H1 (cell line): Measurements from ENCODE around the gene MACROD2. TPM values are rescaled to one million over a fixed set of nuclear protein-coding genes. Genes with fewer than 3 reads are reported as not detected.

ENCODE experiments used
- CTCF ChIA-PET: fragments of 300-600 bp; sonication (Branson Sonifier 250); formaldehyde crosslinking; loops from one replicate; lab custom pipeline; 2021; ENCODE audit not compliant: partially characterized antibody; lab: Charles Lee
- POLR2A ChIA-PET: fragments of 300-600 bp; sonication (Branson Sonifier 250); formaldehyde crosslinking; loops from one replicate; lab custom pipeline; 2021; ENCODE audit warnings: inconsistent platforms; ENCODE audit not compliant: partially characterized antibody; lab: Charles Lee
- DNase-seq, 2 experiments: peaks; one replicate each; pipeline versions ENCODE4 v3.0.0 to v3.0.0-alpha.2; 2010 to 2022; ENCODE audit warnings: low spot score in 2 of 2, low read depth in 1 of 2, mixed read lengths in 1 of 2
- FAIRE-seq: peaks from 2 replicates; lab custom pipeline; 2011; peaks lifted over from hg19 to GRCh38; lab: Jason Lieb, UNC
- H2AFZ ChIP-seq: 2 replicates; pipeline ENCODE4 v1.8.1; 2012; ENCODE audit warnings: low read length, inconsistent platforms
- H2AK5ac ChIP-seq: 2 replicates; pipeline ENCODE4 v1.6.1; 2013; ENCODE audit warnings: low read depth, low read length
- H2BK120ac ChIP-seq: replicated peaks from 2 replicates; pipeline ENCODE3; 2013; ENCODE audit warnings: low read depth, low read length, inconsistent platforms
- H2BK12ac ChIP-seq: 2 replicates; pipeline ENCODE4 v1.6.1; 2013; ENCODE audit warnings: low read depth, low read length
- H2BK15ac ChIP-seq: 2 replicates; pipeline ENCODE4 v1.6.1; 2013; ENCODE audit warnings: low read length
- H2BK20ac ChIP-seq: 2 replicates; pipeline ENCODE4 v1.6.1; 2013; ENCODE audit warnings: low read length
- H2BK5ac ChIP-seq: 2 replicates; pipeline ENCODE4 v1.6.1; 2013; ENCODE audit warnings: low read depth, low read length
- H3K14ac ChIP-seq: 2 replicates; pipeline ENCODE4 v1.6.1; 2013; ENCODE audit warnings: inconsistent platforms; ENCODE audit not compliant: insufficient read length
- H3K18ac ChIP-seq: 2 replicates; pipeline ENCODE4 v1.6.1; 2013; ENCODE audit warnings: low read length; ENCODE audit errors: extremely low read depth
- H3K23ac ChIP-seq: 2 replicates; pipeline ENCODE4 v1.6.1; 2013; ENCODE audit warnings: inconsistent platforms; ENCODE audit not compliant: insufficient read length
- H3K23me2 ChIP-seq: 2 replicates; pipeline ENCODE4 v1.6.1; 2013; ENCODE audit warnings: low read depth, low read length
- H3K27ac ChIP-seq: 2 replicates; pipeline ENCODE4 v1.6.1; 2011; ENCODE audit warnings: low read depth, low read length, inconsistent platforms
- H3K27me3 ChIP-seq, 4 experiments: replicated peaks in 1 of 4; 1 replicate in 1 of 4; 2 replicates in 3 of 4; pipeline versions ENCODE4 v1.6.1 to v1.8.1; 2011 to 2013; ENCODE audit warnings: low read length in 3 of 4, mild to moderate bottlenecking in 3 of 4, inconsistent platforms in 2 of 4, mixed read lengths in 2 of 4, moderate library complexity in 1 of 4; ENCODE audit not compliant: control insufficient read depth in 3 of 4, insufficient read depth in 3 of 4; ENCODE audit errors: extremely low read depth in 1 of 4
- H3K36me3 ChIP-seq, 4 experiments: 2 replicates each; pipeline versions ENCODE4 v1.6.1 to v1.8.1; 2011 to 2013; ENCODE audit warnings: mild to moderate bottlenecking in 4 of 4, low read length in 3 of 4, moderate library complexity in 2 of 4, control low read depth in 1 of 4, inconsistent platforms in 1 of 4; ENCODE audit not compliant: insufficient read depth in 4 of 4, control insufficient read depth in 2 of 4
- H3K4ac ChIP-seq: replicated peaks from 2 replicates; pipeline ENCODE3; 2013; ENCODE audit warnings: low read length, low read depth, mixed read lengths, inconsistent platforms; ENCODE audit not compliant: insufficient read length
- H3K4me1 ChIP-seq, 4 experiments: replicated peaks in 1 of 4; 1 replicate in 1 of 4; 2 replicates in 3 of 4; pipeline versions ENCODE4 v1.6.1 to v1.8.1; 2011 to 2013; ENCODE audit warnings: low read length in 3 of 4, inconsistent platforms in 2 of 4, mixed read lengths in 1 of 4; ENCODE audit not compliant: insufficient read depth in 4 of 4, control insufficient read depth in 3 of 4
- H3K4me2 ChIP-seq, 2 experiments: 2 replicates each; pipeline versions ENCODE4 v1.6.1 to v1.8.1; 2011 to 2013; ENCODE audit warnings: low read depth in 2 of 2, low read length in 2 of 2, control low read depth in 1 of 2, inconsistent platforms in 1 of 2, mild to moderate bottlenecking in 1 of 2; ENCODE audit not compliant: insufficient read depth in 1 of 2
- H3K4me3 ChIP-seq, 4 experiments: fragments of 200-600, 300-600 bp in 1 of 4; sonication (generic), shearing (Covaris generic), sonication (Bioruptor Twin) in 1 of 4; 2 replicates each; pipeline versions ENCODE4 v1.5.1 to v1.8.1; 2011 to 2016; ENCODE audit warnings: low read length in 4 of 4, low read depth in 3 of 4, control low read depth in 2 of 4, inconsistent platforms in 2 of 4, mild to moderate bottlenecking in 2 of 4, mixed read lengths in 1 of 4, moderate library complexity in 1 of 4; ENCODE audit not compliant: insufficient read depth in 2 of 4; ENCODE audit errors: extremely low read depth in 1 of 4
- H3K56ac ChIP-seq: replicated peaks from 2 replicates; pipeline ENCODE3; 2013; ENCODE audit warnings: low read depth, mild to moderate bottlenecking, mixed read lengths, low read length, inconsistent platforms; ENCODE audit not compliant: insufficient read length
- H3K79me1 ChIP-seq: 2 replicates; pipeline ENCODE4 v1.6.1; 2013; ENCODE audit warnings: low read depth, low read length, control low read depth
- H3K79me2 ChIP-seq, 2 experiments: 2 replicates each; pipeline versions ENCODE4 v1.6.1 to v1.8.1; 2012 to 2013; ENCODE audit warnings: low read length in 2 of 2, mild to moderate bottlenecking in 2 of 2, inconsistent platforms in 1 of 2; ENCODE audit not compliant: insufficient read depth in 2 of 2, control insufficient read depth in 1 of 2
- H3K9ac ChIP-seq, 4 experiments: replicated peaks in 1 of 4; 1 replicate in 1 of 4; 2 replicates in 3 of 4; pipeline versions ENCODE4 v1.6.1 to v1.8.1; 2011 to 2013; ENCODE audit warnings: low read depth in 3 of 4, low read length in 3 of 4, control low read depth in 2 of 4, mild to moderate bottlenecking in 2 of 4, moderate library complexity in 2 of 4, inconsistent platforms in 1 of 4; ENCODE audit errors: extremely low read depth in 1 of 4
- H3K9me3 ChIP-seq, 2 experiments: 2 replicates each; pipeline versions ENCODE4 v1.6.1 to v1.8.1; 2012 to 2013; ENCODE audit warnings: mild to moderate bottlenecking in 2 of 2, moderate library complexity in 2 of 2, control low read depth in 1 of 2, inconsistent platforms in 1 of 2, low read depth in 1 of 2, low read length in 1 of 2, mixed read lengths in 1 of 2; ENCODE audit not compliant: insufficient read depth in 2 of 2
- H4K20me1 ChIP-seq, 2 experiments: replicated peaks in 1 of 2; 2 replicates each; pipeline versions ENCODE3 to v1.8.1; 2011 to 2013; ENCODE audit warnings: inconsistent platforms in 2 of 2, low read length in 2 of 2, mild to moderate bottlenecking in 1 of 2; ENCODE audit not compliant: insufficient read depth in 2 of 2, control insufficient read depth in 1 of 2
- H4K5ac ChIP-seq: 2 replicates; pipeline ENCODE4 v1.6.1; 2013; ENCODE audit warnings: low read length, low read depth, mixed read lengths, inconsistent platforms; ENCODE audit not compliant: insufficient read length
- H4K8ac ChIP-seq: 2 replicates; pipeline ENCODE4 v1.8.0; 2013; ENCODE audit warnings: mild to moderate bottlenecking, moderate library complexity, low read length, inconsistent platforms; ENCODE audit not compliant: insufficient read depth; ENCODE audit errors: extremely low read depth
- H4K91ac ChIP-seq: replicated peaks from 2 replicates; pipeline ENCODE3; 2013; ENCODE audit warnings: low read length, mixed read lengths, inconsistent platforms; ENCODE audit not compliant: insufficient read length
- CHD2 ChIP-seq: IDR thresholded peaks from 2 replicates; pipeline ENCODE4 v1.6.1; 2012; ENCODE audit warnings: low read length, improper control_type of control experiment
- EP300 ChIP-seq, 2 experiments: IDR thresholded peaks; 1 replicate in 1 of 2; 2 replicates in 1 of 2; pipeline ENCODE4 v1.6.1; 2011 to 2012; ENCODE audit warnings: low read depth in 2 of 2, low read length in 2 of 2, mild to moderate bottlenecking in 2 of 2, borderline replicate concordance in 1 of 2, inconsistent platforms in 1 of 2, moderate library complexity in 1 of 2
- EZH2 ChIP-seq: fragments of 200-600 bp; sonication (generic); IDR thresholded peaks from 2 replicates; pipeline ENCODE4 v1.7.1; 2012; ENCODE audit warnings: low read depth, mild to moderate bottlenecking, moderate library complexity, low read length, inconsistent platforms; ENCODE audit not compliant: severe bottlenecking
- JUN ChIP-seq: IDR thresholded peaks from 2 replicates; pipeline ENCODE4 v1.6.1; 2011; ENCODE audit warnings: low read depth, mild to moderate bottlenecking, improper control_type of control experiment, low read length
- RAD21 ChIP-seq, 2 experiments: IDR thresholded peaks in 1 of 2; conservative IDR thresholded peaks in 1 of 2; 2 replicates each; pipeline ENCODE4 v1.6.1; 2011; ENCODE audit warnings: low read depth in 2 of 2, low read length in 2 of 2, improper control_type of control experiment in 1 of 2, inconsistent platforms in 1 of 2, mild to moderate bottlenecking in 1 of 2, moderate library complexity in 1 of 2
- SP4 ChIP-seq: IDR thresholded peaks from 2 replicates; pipeline ENCODE4 v1.6.1; 2012; ENCODE audit warnings: low read length, inconsistent platforms
- WGBS, 2 experiments: shearing (Covaris generic) in 1 of 2; methylation state at CpG; one replicate each; pipeline versions ENCODE4 v1.1.6 to v1.1.7; 2013 to 2015; ENCODE audit warnings: low lambda C conversion rate in 2 of 2, mixed read lengths in 2 of 2, inconsistent platforms in 1 of 2, low coverage in 1 of 2, missing lambda C conversion rate in 1 of 2; ENCODE audit not compliant: insufficient replicate concordance in 2 of 2, insufficient coverage in 1 of 2, insufficient read length in 1 of 2; ENCODE audit errors: extremely low coverage in 1 of 2, missing lambda C conversion rate in 1 of 2; 5-methylcytosine and 5-hydroxymethylcytosine counted together
- polyA plus RNA-seq, 7 experiments: library from polyadenylated mRNA; depleted of rRNA in 3 of 7; stranded (reverse) in 5 of 7; unstranded in 2 of 7; fragments of >200 nt in 5 of 7; fragments of 200-250 nt in 2 of 7; gene quantifications; 1 replicate in 5 of 7; 2 replicates in 1 of 7; 4 replicates in 1 of 7; pipeline versions ENCODE4 v1.2.1 to v1.2.3, GENCODE V29; 2011 to 2013; ENCODE audit warnings: missing spikeins in 2 of 7, mixed read lengths in 2 of 7
- total RNA-seq: library from RNA; stranded (reverse); fragmentation: NEBNext Ultra II Directional; extraction: Animal tissue kit (Norgen Biotek cat#: 25700); gene quantifications from 2 replicates; pipeline ENCODE4 v1.2.1, GENCODE V29; 2021

MACROD2 gene
- total and polyA plus RNA-seq, 2 of the 8 experiments (the other 6 are each of a cell fraction or from before 2014, with no cell fraction given): 0.70 to 3.9 TPM

DNA sequence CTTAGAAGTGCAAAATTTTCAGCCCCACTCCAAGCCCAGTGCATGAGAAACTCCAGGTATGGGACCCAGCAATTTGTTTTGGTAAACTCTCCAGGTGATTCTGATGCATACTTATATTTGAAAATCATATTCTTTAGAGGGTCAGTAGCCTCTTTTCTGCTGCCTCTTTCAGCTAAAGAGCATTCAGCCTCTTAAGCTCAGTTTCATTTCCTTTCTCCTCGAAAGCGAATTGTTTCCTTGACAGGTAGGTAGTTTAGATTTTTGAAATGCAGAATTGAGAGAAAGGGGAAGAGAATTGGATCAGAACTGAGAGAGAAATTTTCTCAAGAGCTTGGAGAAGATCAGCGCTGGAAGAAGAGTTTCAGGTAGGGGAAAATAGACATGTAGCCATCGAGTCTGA, 1337.9 kb downstream of the MACROD2 start:
- no peaks in the 10 kb centered on the region for H4K20me1 ChIP-seq
- H3K14ac ChIP-seq: no peak overlapping the region
- peaks cover 0 to 7% (median 0%) of the 10 kb centered on the region in 4 experiments; a peak in 2 of 7 replicates for H3K4me1 ChIP-seq
- no peak overlapping the region for H3K27ac ChIP-seq
- ChIA-PET CTCF (no interaction called here), POLR2A (interaction anchor here (0.6 kb wide), 1 partner anchor 407 kb away, joined by 3 read pairs; no protein-coding TSS in a partner anchor)
- H3K4me3 ChIP-seq: no peak overlapping the region
- H2BK12ac ChIP-seq: no peak overlapping the region
- H3K27me3 ChIP-seq: no peaks in the 10 kb centered on the region
- no peak overlapping the region for H2BK120ac ChIP-seq
- H3K56ac ChIP-seq: no peak overlapping the region
- no peak overlapping the region for H2AK5ac ChIP-seq
- TF ChIP-seq EP300 (IDR thresholded peaks at IDR 0.05; ENCODE audit: borderline replicate concordance in 1 of 2, low read depth in 2 of 2, low read length in 2 of 2): no peak
- no peak for TF ChIP-seq SP4
- no peak for TF ChIP-seq CHD2
- no peak for TF ChIP-seq EZH2
- TF ChIP-seq RAD21 (IDR thresholded peaks at IDR 0.05 in 1 of 2, conservative IDR thresholded peaks at IDR 0.05 in 1 of 2; ENCODE audit: low read depth in 2 of 2, low read length in 2 of 2): no peak
- no peak for TF ChIP-seq JUN
- H3K9ac ChIP-seq: no peak overlapping the region
- WGBS, 2 experiments: 97% methylated on average over 4 of the region's 4 CpGs; no CpG with 5 or more reads in 1 of the 2 experiments
- no peaks in the 10 kb centered on the region for H3K9me3 ChIP-seq
- no peak overlapping the region for H3K18ac ChIP-seq
- no peak overlapping the region for H4K91ac ChIP-seq
- no peak for FAIRE-seq
- H3K4ac ChIP-seq: no peak overlapping the region
- DNase-seq: no peak
- no peak overlapping the region for H2BK5ac ChIP-seq
- H3K36me3 ChIP-seq: no peaks in the 10 kb centered on the region
- no peak overlapping the region for H2BK15ac ChIP-seq
- no peak overlapping the region for H4K8ac ChIP-seq
- no peaks in the 10 kb centered on the region for H3K23me2 ChIP-seq
- H3K79me1 ChIP-seq: no peaks in the 10 kb centered on the region
- H4K5ac ChIP-seq: no peak overlapping the region
- no peak overlapping the region for H3K4me2 ChIP-seq
- no peak overlapping the region for H2BK20ac ChIP-seq
- no peak overlapping the region for H3K23ac ChIP-seq
- no peak overlapping the region for H2AFZ ChIP-seq
- no peaks in the 10 kb centered on the region for H3K79me2 ChIP-seq
